ENCODE data around the gene TOX2.

- no peak for TF ChIP-seq BHLHE40 (IDR thresholded peaks at IDR 0.05; ENCODE audit: borderline replicate concordance)
- no peak for TF ChIP-seq FOXK2 (IDR thresholded peaks at IDR 0.05)
- TF ChIP-seq ELF4 (IDR thresholded peaks at IDR 0.05): no peak
- no peak for TF ChIP-seq SP1 (IDR thresholded peaks at IDR 0.05)
Observed at GRCh38 chr20:44039741-44040140, 125.1 kb downstream of the TOX2 start.
